Measurements from ENCODE around the gene FBXL19. TPM values are rescaled to one million over a fixed set of nuclear protein-coding genes. Genes with fewer than 3 reads are reported as not detected.

Gene FBXL19
- total and polyA plus RNA-seq, 2 of the 8 experiments (the other 6 are each of a cell fraction or from before 2014, with no cell fraction given): 47.2 to 72.2 TPM

DNA sequence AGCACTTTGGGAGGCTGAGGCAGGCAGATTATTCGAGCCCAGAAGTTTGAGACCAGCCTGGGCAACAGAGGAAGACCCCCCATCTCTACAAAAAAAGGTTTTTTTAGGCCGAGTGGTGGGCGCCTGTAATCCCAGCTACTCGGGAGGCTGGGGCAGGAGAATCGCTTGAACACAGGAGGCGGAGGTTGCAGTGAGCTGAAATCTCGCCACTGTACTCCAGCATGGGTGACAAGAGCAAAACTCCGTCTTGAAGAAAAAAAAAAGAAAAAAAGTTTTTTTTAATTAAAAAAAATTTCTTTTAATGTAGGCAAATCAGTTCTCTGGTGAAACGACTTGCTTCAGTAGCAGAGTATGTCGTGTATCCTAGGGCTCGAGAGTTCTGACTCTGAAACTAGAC is 72.6 kb downstream of the FBXL19 start:
- no peak for FAIRE-seq
- H3K79me2 ChIP-seq (ENCODE audit: control insufficient read depth in 1 of 2, insufficient read depth in 2 of 2, low read length in 2 of 2): no peaks in the 10 kb centered on the region
- no peak overlapping the region for H2BK120ac ChIP-seq (replicated peaks; ENCODE audit: low read depth, low read length)
- H3K23ac ChIP-seq (ENCODE audit: insufficient read length): no peak overlapping the region
- H3K23me2 ChIP-seq (ENCODE audit: low read depth, low read length): peaks cover 12% of the 10 kb centered on the region
- 86% methylated on average over 11 of the region's 11 CpGs; no CpG with 5 or more reads in 1 of the 2 experiments for WGBS, 2 experiments (ENCODE audit: extremely low coverage in 1 of 2, insufficient coverage in 1 of 2, insufficient read length in 1 of 2, insufficient replicate concordance in 2 of 2, low coverage in 1 of 2, low lambda C conversion rate in 2 of 2, missing lambda C conversion rate in 1 of 2)
- no peak overlapping the region for H3K56ac ChIP-seq (replicated peaks; ENCODE audit: insufficient read length, low read depth, low read length)
- peak overlapping the region; percentile 63 for H3K4ac ChIP-seq (replicated peaks; ENCODE audit: insufficient read length, low read depth, low read length)
- no peak overlapping the region for H3K14ac ChIP-seq (ENCODE audit: insufficient read length)
- H2BK5ac ChIP-seq (ENCODE audit: low read depth, low read length): no peak overlapping the region
- no peak for DNase-seq (ENCODE audit: low read depth in 1 of 2, low spot score in 2 of 2)
- H3K18ac ChIP-seq (ENCODE audit: extremely low read depth, low read length): no peak overlapping the region; the same call in 1 of the 2 replicates
- no peak overlapping the region for H3K27ac ChIP-seq (ENCODE audit: low read depth, low read length)
- no peak overlapping the region for H4K91ac ChIP-seq (replicated peaks; ENCODE audit: insufficient read length, low read length)
- no peaks in the 10 kb centered on the region for H4K20me1 ChIP-seq (replicated peaks in 1 of 2; ENCODE audit: control insufficient read depth in 1 of 2, insufficient read depth in 2 of 2, low read length in 2 of 2)
- no peaks in the 10 kb centered on the region for H3K9me3 ChIP-seq (ENCODE audit: insufficient read depth in 2 of 2, low read depth in 1 of 2, low read length in 1 of 2)
- H4K5ac ChIP-seq (ENCODE audit: insufficient read length, low read depth, low read length): no peak overlapping the region
- no peaks in the 10 kb centered on the region for H3K36me3 ChIP-seq (ENCODE audit: control insufficient read depth in 2 of 4, insufficient read depth in 4 of 4, low read length in 3 of 4)
- peak overlapping the region in 2 of 4 experiments; percentile 53 to 81; a peak in 2 of 8 replicates for H3K4me3 ChIP-seq (ENCODE audit: extremely low read depth in 1 of 4, insufficient read depth in 2 of 4, low read depth in 3 of 4, low read length in 4 of 4)
- no peaks in the 10 kb centered on the region; a peak in 1 of 7 replicates for H3K27me3 ChIP-seq (replicated peaks in 1 of 4; ENCODE audit: control insufficient read depth in 3 of 4, extremely low read depth in 1 of 4, insufficient read depth in 3 of 4, low read length in 3 of 4)
- ChIA-PET CTCF (ENCODE audit: partially characterized antibody) (interaction anchor here (1.1 to 2.0 kb wide), 2 partner anchors 10 to 72 kb away, joined by 4 to 10 read pairs; partner anchors contain the start of gene HSD3B7), POLR2A (ENCODE audit: partially characterized antibody) (interaction anchor here (1.2 to 2.3 kb wide), 2 partner anchors 10 to 46 kb away, joined by 5 to 20 read pairs; partner anchors contain the start of gene HSD3B7)
- H3K9ac ChIP-seq (replicated peaks in 1 of 4; ENCODE audit: extremely low read depth in 1 of 4, low read depth in 3 of 4, low read length in 3 of 4): no peak overlapping the region
- H2BK15ac ChIP-seq (ENCODE audit: low read length): no peak overlapping the region
- no peak overlapping the region for H2BK20ac ChIP-seq (ENCODE audit: low read length)
- peaks cover 0 to 15% (median 10%) of the 10 kb centered on the region in 4 experiments; a peak in 6 of 7 replicates for H3K4me1 ChIP-seq (replicated peaks in 1 of 4; ENCODE audit: control insufficient read depth in 3 of 4, insufficient read depth in 4 of 4, low read length in 3 of 4)
- H2BK12ac ChIP-seq (ENCODE audit: low read depth, low read length): peak overlapping the region; percentile 60; the same call in 1 of the 2 replicates
- H3K4me2 ChIP-seq (ENCODE audit: insufficient read depth in 1 of 2, low read depth in 2 of 2, low read length in 2 of 2): peak overlapping the region; percentile 95 to 100; a peak in 3 of 4 replicates
- no peaks in the 10 kb centered on the region for H3K79me1 ChIP-seq (ENCODE audit: low read depth, low read length)
- 0 out of 2 replicates have a peak overlapping the region, but pooled peaks have one; percentile 39 for H2AK5ac ChIP-seq (ENCODE audit: low read depth, low read length)
- no peak overlapping the region for H4K8ac ChIP-seq (ENCODE audit: extremely low read depth, insufficient read depth, low read length)
- no peak overlapping the region for H2AFZ ChIP-seq (ENCODE audit: low read length)
- TF ChIP-seq RNF2 (IDR thresholded peaks at IDR 0.05; ENCODE audit: borderline replicate concordance, low read depth, low read length, missing control alignments, poor library complexity, severe bottlenecking) (no peak), HDAC6 (IDR thresholded peaks at IDR 0.05; ENCODE audit: low read depth, low read length) (no peak), SUZ12 (IDR thresholded peaks at IDR 0.05; ENCODE audit: low read length) (no peak), EZH2 (IDR thresholded peaks at IDR 0.05; ENCODE audit: low read depth, low read length, severe bottlenecking) (no peak), CTBP2 (IDR thresholded peaks at IDR 0.05; ENCODE audit: borderline replicate concordance, insufficient read depth, insufficient read length, low read length) (no peak), GTF2F1 (IDR thresholded peaks at IDR 0.05; ENCODE audit: borderline replicate concordance, low read depth, low read length) (no peak), SAP30 (IDR thresholded peaks at IDR 0.05; ENCODE audit: insufficient read depth, insufficient replicate concordance, low read length) (no peak), KDM5A (IDR thresholded peaks at IDR 0.05; ENCODE audit: low read length) (no peak), EP300 (IDR thresholded peaks at IDR 0.05; ENCODE audit: borderline replicate concordance in 1 of 2, low read depth in 2 of 2, low read length in 2 of 2) (no peak), MAX (IDR thresholded peaks at IDR 0.05) (no peak), JUND (IDR thresholded peaks at IDR 0.05; ENCODE audit: low read length) (no peak), KDM1A (IDR thresholded peaks at IDR 0.05; ENCODE audit: borderline replicate concordance, low read length) (no peak)
